Upper lobe of right lung (tissue), 1 donor: ENCODE measurements around the gene PQBP1. TPM values are rescaled to one million over a fixed set of nuclear protein-coding genes. Genes with fewer than 3 reads are reported as not detected.

Source experiments
- ATAC-seq: fragments of 200-7000 bp; cut with Tn5 transposase; one replicate; pipeline ENCODE4 v1.9.1; 2020; ENCODE audit warnings: mild to moderate bottlenecking, moderate library complexity
- DNase-seq: peaks from one replicate; pipeline ENCODE4 v3.0.0-alpha.2; 2020
- H3K27ac ChIP-seq: fragments of 200-600 bp; one replicate; pipeline ENCODE4 v1.8.0; 2022
- H3K27me3 ChIP-seq: fragments of 200-600 bp; one replicate; pipeline ENCODE4 v1.8.0; 2022; ENCODE audit warnings: mild to moderate bottlenecking
- H3K36me3 ChIP-seq: fragments of 200-600 bp; one replicate; pipeline ENCODE4 v1.8.0; 2022
- H3K4me1 ChIP-seq: fragments of 200-600 bp; one replicate; pipeline ENCODE4 v1.8.0; 2022
- H3K4me3 ChIP-seq: fragments of 200-600 bp; one replicate; pipeline ENCODE4 v1.8.0; 2022; ENCODE audit warnings: mild to moderate bottlenecking
- H3K9me3 ChIP-seq: fragments of 200-600 bp; one replicate; pipeline ENCODE4 v1.8.0; 2022
- CTCF ChIP-seq: fragments of 200-600 bp; IDR thresholded peaks from one replicate; pipeline ENCODE4 v1.8.0; 2022; ENCODE audit warnings: antibody characterized with exemption
- intact Hi-C: fragments of 100-400 bp; cut with DNase I; formaldehyde crosslinking; loops from one replicate; pipeline ENCODE4 v1.11.0; 2022
- total RNA-seq: library from RNA; stranded (reverse); fragmentation: NEBNext Ultra II Directional; extraction: Animal tissue kit (Norgen Biotek cat#: 25700); gene quantifications from one replicate; pipeline ENCODE4 v1.2.1, GENCODE V29; 2021
- donor health status: DM: no; HTN: yes; CAD: no; lungs with severe emphysema.

Gene PQBP1
- total RNA-seq, 1 donor from 2014 or later, result 61.3 TPM

GRCh38 chrX:48939524-48940228 is 41.9 kb downstream of the PQBP1 start:
- Histone ChIP-seq H3K4me1 (peaks cover 12% of the 10 kb centered on the region), H3K27ac (no peak overlapping the region), H3K4me3 (no peak overlapping the region), H3K27me3 (no peaks in the 10 kb centered on the region), H3K36me3 (no peaks in the 10 kb centered on the region), H3K9me3 (no peaks in the 10 kb centered on the region)
- no peak for ATAC-seq
- intact Hi-C loops, result no loop called here
- no peak for TF ChIP-seq CTCF
- DNase-seq, result no peak

- DNase-seq, result no peak
- Histone ChIP-seq H3K36me3 (no peaks in the 10 kb centered on the region), H3K4me3 (no peak overlapping the region), H3K27ac (peak overlapping the region; percentile 6), H3K27me3 (no peaks in the 10 kb centered on the region), H3K9me3 (no peaks in the 10 kb centered on the region), H3K4me1 (peaks cover 12% of the 10 kb centered on the region)
- no peak for TF ChIP-seq CTCF
- ATAC-seq, result no peak
- intact Hi-C loops, result no loop called here
These were observed 42.8 kb downstream of the PQBP1 start for GRCh38 chrX:48940404-48940955.

GRCh38 chrX:48942895-48943294 is 45.2 kb downstream of the PQBP1 start:
- no peaks in the 10 kb centered on the region for H3K36me3 ChIP-seq
- H3K9me3 ChIP-seq, result no peaks in the 10 kb centered on the region
- no peak for DNase-seq
- no peak for TF ChIP-seq CTCF
- H3K4me1 ChIP-seq, result peaks cover 8% of the 10 kb centered on the region
- intact Hi-C loops, result no loop called here
- H3K27ac ChIP-seq, result no peak overlapping the region
- no peaks in the 10 kb centered on the region for H3K27me3 ChIP-seq
- no peak overlapping the region for H3K4me3 ChIP-seq
- ATAC-seq, result no peak

- Histone ChIP-seq H3K4me1 (peaks cover 4% of the 10 kb centered on the region), H3K27ac (no peak overlapping the region), H3K9me3 (no peaks in the 10 kb centered on the region), H3K36me3 (no peaks in the 10 kb centered on the region), H3K4me3 (no peak overlapping the region), H3K27me3 (no peaks in the 10 kb centered on the region)
- intact Hi-C loops, result no loop called here
- DNase-seq, result peak; percentile 66
- ATAC-seq, result peak; percentile 86
- TF ChIP-seq CTCF, result peak; percentile 73
These were observed 48.0 kb downstream of the PQBP1 start for GRCh38 chrX:48945517-48946348.

GRCh38 chrX:48948589-48948988 is 50.9 kb downstream of the PQBP1 start:
- no peak overlapping the region for H3K4me3 ChIP-seq
- DNase-seq (no peak), ATAC-seq (no peak)
- H3K36me3 ChIP-seq, result no peaks in the 10 kb centered on the region
- intact Hi-C loops, result no loop called here
- H3K9me3 ChIP-seq, result no peaks in the 10 kb centered on the region
- no peak overlapping the region for H3K27ac ChIP-seq
- no peaks in the 10 kb centered on the region for H3K4me1 ChIP-seq
- no peaks in the 10 kb centered on the region for H3K27me3 ChIP-seq
- TF ChIP-seq CTCF, result no peak

Other genes with a start within 250 kb of the PQBP1 start
- gene WAS, start 214.1 kb upstream of the PQBP1 start, total RNA-seq, result 25.3 TPM
- gene SUV39H1, start 201.2 kb upstream of the PQBP1 start, total RNA-seq, result 3.0 TPM
- 2.6 TPM for gene GLOD5, start 136.2 kb upstream of the PQBP1 start, total RNA-seq
- 0.87 TPM for gene GATA1, start 111.3 kb upstream of the PQBP1 start, total RNA-seq
- 94.2 TPM for gene HDAC6, start 95.9 kb upstream of the PQBP1 start, total RNA-seq
- not detected for gene ERAS, start 71.4 kb upstream of the PQBP1 start, total RNA-seq
- 4.3 TPM for gene PCSK1N, start 62.3 kb upstream of the PQBP1 start, total RNA-seq
- 32.9 TPM for gene TIMM17B, start 162 bp upstream of the PQBP1 start, total RNA-seq
- gene SLC35A2, start 13.7 kb downstream of the PQBP1 start, total RNA-seq, result 22.6 TPM
- gene PIM2, start 21.1 kb downstream of the PQBP1 start, total RNA-seq, result 14.4 TPM
- 42.6 TPM for gene OTUD5, start 59.7 kb downstream of the PQBP1 start, total RNA-seq
- gene KCND1, start 73.9 kb downstream of the PQBP1 start, total RNA-seq, result 1.2 TPM
- gene GRIPAP1, start 104.3 kb downstream of the PQBP1 start, total RNA-seq, result 52.8 TPM
- gene TFE3, start 145.4 kb downstream of the PQBP1 start, total RNA-seq, result 62.4 TPM
- 10.8 TPM for gene CCDC120, start 161.1 kb downstream of the PQBP1 start, total RNA-seq
- gene PRAF2, start 176.1 kb downstream of the PQBP1 start, total RNA-seq, result 17.3 TPM
- 63.2 TPM for gene WDR45, start 182.0 kb downstream of the PQBP1 start, total RNA-seq
- gene GPKOW, start 225.8 kb downstream of the PQBP1 start, total RNA-seq, result 19.3 TPM